Tibial artery (tissue), 4 donors: ENCODE results near the gene S100A9.

Experiments
- DNase-seq, 2 donors: peaks; one replicate each; pipeline ENCODE4 v3.0.0-alpha.2; 2019
- H3K27ac ChIP-seq, 2 donors: fragments of 200-600 bp; sonication (generic) in 1 of 2; 1 replicate in 1 of 2; 2 replicates in 1 of 2; pipeline ENCODE4 v1.5.1; 2018 to 2019; ENCODE audit warnings: mild to moderate bottlenecking in 1 of 2
- H3K27me3 ChIP-seq, 2 donors: fragments of 200-600 bp; sonication (generic) in 1 of 2; one replicate each; pipeline versions ENCODE4 v1.5.1 to v1.6.0; 2016 to 2019
- H3K36me3 ChIP-seq, 3 donors: fragments of 200-600 bp; sonication (generic) in 2 of 3; one replicate each; pipeline ENCODE4 v1.5.1; 2016 to 2019; ENCODE audit warnings: mild to moderate bottlenecking in 2 of 3
- H3K4me1 ChIP-seq, 4 donors: fragments of 200-600 bp; sonication (generic) in 2 of 4; 1 replicate in 3 of 4; 2 replicates in 1 of 4; pipeline ENCODE4 v1.5.1; 2016 to 2019
- H3K4me3 ChIP-seq, 2 donors: fragments of 200-600 bp; sonication (generic) in 1 of 2; 1 replicate in 1 of 2; 2 replicates in 1 of 2; pipeline ENCODE4 v1.5.1; 2018 to 2019; ENCODE audit warnings: mild to moderate bottlenecking in 2 of 2
- H3K9me3 ChIP-seq, 3 donors: fragments of 200-600 bp; sonication (generic) in 1 of 3; one replicate each; pipeline ENCODE4 v1.5.1; 2016 to 2019
- intact Hi-C: fragments of 100-400 bp; cut with DNase I; formaldehyde crosslinking; loops from one replicate; pipeline ENCODE4 v1.15.0; 2023; ENCODE audit warnings: low total_unique reads
- TF ChIP-seq, protein P1 (sequence below), 2 experiments: fragments of 200-600 bp in 1 of 2; fragments of 450-650 bp in 1 of 2; IDR thresholded peaks; one replicate each; pipeline ENCODE4 v1.5.1; 2017 to 2019; ENCODE audit warnings: antibody characterized with exemption in 2 of 2, mild to moderate bottlenecking in 1 of 2, moderate library complexity in 1 of 2

S100A9 gene

DNA sequence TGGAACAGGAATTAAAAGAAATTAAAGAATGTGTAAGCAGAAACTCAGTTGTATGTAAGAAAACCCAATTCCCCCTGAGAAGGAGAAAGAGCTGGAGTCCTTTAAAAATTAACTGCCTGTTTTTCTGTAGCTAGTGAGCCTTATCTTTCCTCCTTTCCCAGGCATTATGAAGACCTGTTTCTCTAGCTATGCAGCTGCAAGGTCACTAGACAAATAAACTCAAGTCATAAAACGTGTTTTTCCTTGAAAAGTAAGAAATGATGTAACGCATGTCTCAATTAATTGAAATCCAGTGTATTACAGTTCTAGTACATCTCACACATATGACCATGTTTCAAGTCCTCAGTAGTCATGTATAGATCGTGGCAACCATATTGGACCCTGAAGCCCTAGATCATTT lies 12.5 kb downstream of the S100A9 start:
- Histone ChIP-seq H3K27me3 (peaks cover 0 to 10% of the 10 kb centered on the region in 2 donors), H3K9me3 (no peaks in the 10 kb centered on the region), H3K36me3 (no peaks in the 10 kb centered on the region), H3K4me1 (peaks cover 0 to 6% (median 0%) of the 10 kb centered on the region in 4 donors), H3K4me3 (no peak overlapping the region), H3K27ac (no peak overlapping the region)
- TF ChIP-seq, protein P1, sequence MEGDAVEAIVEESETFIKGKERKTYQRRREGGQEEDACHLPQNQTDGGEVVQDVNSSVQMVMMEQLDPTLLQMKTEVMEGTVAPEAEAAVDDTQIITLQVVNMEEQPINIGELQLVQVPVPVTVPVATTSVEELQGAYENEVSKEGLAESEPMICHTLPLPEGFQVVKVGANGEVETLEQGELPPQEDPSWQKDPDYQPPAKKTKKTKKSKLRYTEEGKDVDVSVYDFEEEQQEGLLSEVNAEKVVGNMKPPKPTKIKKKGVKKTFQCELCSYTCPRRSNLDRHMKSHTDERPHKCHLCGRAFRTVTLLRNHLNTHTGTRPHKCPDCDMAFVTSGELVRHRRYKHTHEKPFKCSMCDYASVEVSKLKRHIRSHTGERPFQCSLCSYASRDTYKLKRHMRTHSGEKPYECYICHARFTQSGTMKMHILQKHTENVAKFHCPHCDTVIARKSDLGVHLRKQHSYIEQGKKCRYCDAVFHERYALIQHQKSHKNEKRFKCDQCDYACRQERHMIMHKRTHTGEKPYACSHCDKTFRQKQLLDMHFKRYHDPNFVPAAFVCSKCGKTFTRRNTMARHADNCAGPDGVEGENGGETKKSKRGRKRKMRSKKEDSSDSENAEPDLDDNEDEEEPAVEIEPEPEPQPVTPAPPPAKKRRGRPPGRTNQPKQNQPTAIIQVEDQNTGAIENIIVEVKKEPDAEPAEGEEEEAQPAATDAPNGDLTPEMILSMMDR (IDR thresholded peaks at IDR 0.05) = no peak
- DNase-seq = no peak
- intact Hi-C loops = no loop called here

DNA sequence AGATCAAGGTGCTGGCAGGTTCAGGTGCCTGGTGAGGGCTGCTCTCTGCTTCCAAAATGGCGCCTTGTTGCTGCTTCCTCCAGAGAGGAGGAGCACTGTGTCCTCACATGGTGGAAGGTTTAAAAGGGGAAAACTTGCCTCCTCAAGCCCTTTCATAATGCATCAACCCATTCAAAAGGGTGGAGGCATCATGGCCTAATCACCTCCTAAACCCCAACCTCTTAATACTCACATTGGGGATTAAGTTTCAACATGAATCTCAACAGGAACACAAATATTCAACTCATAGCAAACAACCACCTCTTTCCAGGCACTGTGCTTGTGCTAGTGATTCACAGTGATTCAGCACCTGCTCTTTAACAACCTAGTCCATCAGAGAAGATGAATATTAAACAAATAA lies 13.6 kb downstream of the S100A9 start:
- TF ChIP-seq, protein P1 (IDR thresholded peaks at IDR 0.05) = no peak
- Histone ChIP-seq H3K4me1 (no peaks in the 10 kb centered on the region), H3K27ac (no peak overlapping the region), H3K9me3 (no peaks in the 10 kb centered on the region), H3K36me3 (no peaks in the 10 kb centered on the region), H3K27me3 (peaks cover 0 to 3% of the 10 kb centered on the region in 2 donors), H3K4me3 (no peak overlapping the region)
- no peak for DNase-seq
- intact Hi-C loops = no loop called here

DNA sequence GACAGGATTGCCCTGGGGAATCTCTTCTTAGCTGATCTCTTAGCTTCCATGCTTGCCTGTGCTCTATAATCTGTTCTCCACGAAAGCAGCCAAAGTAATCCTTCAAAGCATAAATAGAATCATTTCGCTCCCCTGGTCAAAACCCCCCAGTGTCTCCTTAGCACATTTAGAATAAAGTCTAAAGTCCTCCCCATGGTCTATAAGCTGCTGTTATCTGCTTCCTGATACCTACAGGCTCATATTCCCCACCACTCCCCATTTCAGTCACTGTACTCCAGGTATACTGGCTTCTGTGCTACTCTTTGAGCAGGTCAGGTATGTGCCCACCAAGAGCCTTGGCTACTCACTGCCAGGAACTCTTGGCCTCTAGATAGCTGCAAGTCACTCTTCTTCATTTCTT lies 14.9 kb downstream of the S100A9 start:
- DNase-seq = no peak
- Histone ChIP-seq H3K27ac (no peak overlapping the region), H3K27me3 (peaks cover 0 to 3% of the 10 kb centered on the region in 2 donors), H3K9me3 (no peaks in the 10 kb centered on the region), H3K4me3 (no peak overlapping the region), H3K36me3 (no peaks in the 10 kb centered on the region), H3K4me1 (no peaks in the 10 kb centered on the region)
- TF ChIP-seq, protein P1 (IDR thresholded peaks at IDR 0.05) = no peak
- intact Hi-C loops = no loop called here

DNA sequence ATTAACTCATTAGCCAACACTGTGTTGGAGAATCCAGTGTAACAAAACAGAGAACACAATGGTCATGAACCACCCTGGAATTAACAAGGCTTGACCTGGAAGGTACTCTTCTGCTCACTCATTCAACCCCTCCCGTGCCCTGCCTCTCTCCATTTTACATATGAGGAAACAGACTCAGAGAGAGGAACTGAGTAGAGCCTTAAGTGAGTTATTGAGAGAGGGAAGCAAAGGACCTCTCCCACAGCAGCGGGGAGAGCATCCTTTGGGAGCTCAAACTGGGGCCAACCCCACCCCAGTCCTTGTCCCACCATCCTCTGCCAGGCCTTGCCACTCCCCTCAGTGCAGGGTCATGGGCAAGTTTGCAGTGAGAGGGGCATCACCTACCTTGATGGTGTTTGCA lies 16.4 kb downstream of the S100A9 start:
- TF ChIP-seq, protein P1 (IDR thresholded peaks at IDR 0.05) = no peak
- H3K4me3 ChIP-seq = no peak overlapping the region
- intact Hi-C loops = no loop called here
- H3K36me3 ChIP-seq = no peaks in the 10 kb centered on the region
- H3K9me3 ChIP-seq = no peaks in the 10 kb centered on the region
- no peak overlapping the region for H3K27ac ChIP-seq
- DNase-seq = peak in 1 of 2 donors; percentile 37
- no peaks in the 10 kb centered on the region for H3K4me1 ChIP-seq
- H3K27me3 ChIP-seq = peaks cover 0 to 3% of the 10 kb centered on the region in 2 donors

DNA sequence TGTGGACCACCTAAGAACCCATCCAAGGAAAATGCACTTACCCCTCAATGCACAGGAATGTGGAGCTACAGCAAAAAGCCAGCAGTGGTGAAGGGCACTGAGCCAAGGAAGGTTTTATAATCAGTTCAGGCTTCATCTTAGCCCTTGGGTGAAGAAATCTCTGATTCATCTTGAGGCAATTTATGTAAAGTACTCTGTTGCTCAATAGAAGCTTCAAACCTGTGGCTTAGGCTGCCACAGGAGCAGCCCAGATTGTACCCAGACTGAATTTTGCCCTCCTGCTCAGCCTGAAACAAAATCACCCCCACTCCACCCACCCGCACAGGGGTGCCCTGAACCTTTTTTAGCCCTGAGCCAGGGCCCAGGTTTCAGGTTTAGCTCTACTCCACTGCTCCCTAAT lies 17.9 kb downstream of the S100A9 start, which contains the start of gene S100A12:
Gene S100A12 (minus strand): TSS at position 111 of the 400 bp plus-strand sequence. CDS start 1,029 bp downstream, outside the sequence.
- TF ChIP-seq, protein P1 (IDR thresholded peaks at IDR 0.05) = no peak
- DNase-seq = peak in 1 of 2 donors; percentile 15
- Histone ChIP-seq H3K36me3 (no peaks in the 10 kb centered on the region), H3K4me3 (no peak within 1 kb of the TSS), H3K27me3 (peaks cover 0 to 3% of the 10 kb centered on the region in 2 donors), H3K9me3 (peaks cover 0 to 6% (median 0%) of the 10 kb centered on the region in 3 donors), H3K4me1 (no peaks in the 10 kb centered on the region), H3K27ac (no peak within 1 kb of the TSS)
- intact Hi-C loops = no loop called here

DNA sequence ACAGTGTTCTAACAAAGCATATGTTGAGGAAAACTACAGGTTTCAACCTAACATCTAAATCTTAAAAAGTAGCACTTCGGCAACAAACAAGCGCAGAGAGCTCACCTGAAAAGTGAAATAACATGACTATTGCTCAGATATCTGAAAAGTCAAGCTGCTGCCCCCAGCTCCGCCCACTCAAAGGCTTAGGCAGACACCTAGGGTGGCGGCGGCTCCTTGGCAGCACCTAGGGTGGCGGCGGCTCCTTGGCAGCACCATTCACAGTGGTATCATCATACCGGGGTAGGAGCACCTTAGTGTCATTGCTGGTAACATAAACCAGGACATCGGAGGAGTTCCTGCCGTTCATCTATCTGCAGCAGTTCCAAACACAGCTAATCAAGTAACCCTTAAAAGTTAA lies 21.9 kb downstream of the S100A9 start:
- TF ChIP-seq, protein P1 (IDR thresholded peaks at IDR 0.05) = no peak
- peak in 1 of 2 donors; percentile 32 for DNase-seq

More for the DNA sequence above, 21.9 kb downstream of the S100A9 start:
- Histone ChIP-seq H3K27me3 (no peaks in the 10 kb centered on the region), H3K27ac (no peak overlapping the region), H3K9me3 (peaks cover 0 to 14% (median 12%) of the 10 kb centered on the region in 3 donors), H3K36me3 (no peaks in the 10 kb centered on the region), H3K4me3 (no peak overlapping the region), H3K4me1 (no peaks in the 10 kb centered on the region)
- intact Hi-C loops = no loop called here
